Activated CD4-positive, alpha-beta T cell treated with anti-CD3 and anti-CD28 coated beads, Interleukin-2, amount 50 U/mL, for 1 hour (primary cell): ENCODE data around the gene PHOX2B.

Experiments used
- DNase-seq: peaks from one replicate; pipeline ENCODE4 v3.0.0-alpha.2; 2020

Gene PHOX2B

DNA sequence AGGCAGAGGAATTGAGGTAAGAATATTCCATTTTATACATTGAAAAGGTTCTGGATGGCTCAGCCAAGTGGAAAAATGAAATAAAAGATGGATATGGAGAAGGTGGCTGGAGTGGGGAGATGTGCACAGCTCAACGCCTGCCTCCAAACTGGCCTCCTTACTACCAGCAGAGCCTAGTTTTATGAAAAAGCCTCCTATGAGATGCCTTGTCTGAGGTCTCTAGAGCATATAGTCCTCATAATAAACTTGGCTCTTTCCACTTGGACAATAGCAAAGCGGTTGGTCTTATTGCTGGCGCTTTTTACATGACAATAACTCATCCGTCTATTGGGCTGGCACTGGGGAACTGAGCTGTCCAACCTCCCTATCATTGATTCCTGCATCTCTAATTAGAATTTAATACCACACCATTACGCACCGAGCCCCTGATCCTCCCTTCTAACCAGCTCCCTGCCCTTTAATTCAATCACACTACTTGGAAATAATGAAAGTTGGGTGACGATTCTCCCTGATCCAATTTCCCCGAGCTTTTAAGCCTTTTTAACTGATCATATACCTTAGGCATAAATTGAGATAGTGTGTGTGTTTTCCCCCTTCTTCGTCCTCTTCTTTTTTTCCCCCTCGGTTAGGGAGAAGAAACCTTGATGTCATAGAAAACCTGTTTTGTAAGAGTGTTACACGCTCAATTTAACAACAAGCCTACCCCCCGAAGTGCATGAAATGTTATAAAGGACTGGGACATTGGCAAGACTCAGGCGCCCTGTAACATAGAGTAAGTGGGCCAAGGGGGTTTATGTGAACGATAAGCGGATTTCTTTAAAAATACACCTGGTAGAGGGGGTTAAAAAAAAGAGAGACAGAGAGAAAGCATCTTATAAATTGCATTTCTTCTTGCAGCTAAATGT lies at the start of gene PHOX2B:
PHOX2B (minus strand) TSS at position 155 of the 905 bp plus-strand sequence; CDS start at position 40, 115 bp downstream.
- no peak for DNase-seq

DNA sequence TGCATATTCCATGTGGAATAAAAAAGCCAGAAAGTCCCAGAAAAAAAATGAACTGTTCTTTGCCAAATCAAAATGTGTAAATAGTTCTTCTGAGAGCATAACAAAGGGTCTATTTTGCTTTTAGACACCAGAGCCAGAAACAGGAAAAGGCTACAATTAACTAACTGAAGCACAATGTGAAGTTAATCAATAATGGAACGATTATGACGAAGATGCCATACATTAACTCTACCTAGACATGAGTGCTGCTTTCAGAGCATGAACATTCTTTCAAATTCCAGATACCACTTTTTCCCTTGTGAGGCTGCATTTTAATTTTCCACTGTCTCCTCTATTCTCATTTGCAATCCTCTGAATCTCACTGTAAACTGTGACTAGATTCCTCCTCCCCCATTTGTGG lies 48.7 kb upstream of the PHOX2B start:
- no peak for DNase-seq

DNA sequence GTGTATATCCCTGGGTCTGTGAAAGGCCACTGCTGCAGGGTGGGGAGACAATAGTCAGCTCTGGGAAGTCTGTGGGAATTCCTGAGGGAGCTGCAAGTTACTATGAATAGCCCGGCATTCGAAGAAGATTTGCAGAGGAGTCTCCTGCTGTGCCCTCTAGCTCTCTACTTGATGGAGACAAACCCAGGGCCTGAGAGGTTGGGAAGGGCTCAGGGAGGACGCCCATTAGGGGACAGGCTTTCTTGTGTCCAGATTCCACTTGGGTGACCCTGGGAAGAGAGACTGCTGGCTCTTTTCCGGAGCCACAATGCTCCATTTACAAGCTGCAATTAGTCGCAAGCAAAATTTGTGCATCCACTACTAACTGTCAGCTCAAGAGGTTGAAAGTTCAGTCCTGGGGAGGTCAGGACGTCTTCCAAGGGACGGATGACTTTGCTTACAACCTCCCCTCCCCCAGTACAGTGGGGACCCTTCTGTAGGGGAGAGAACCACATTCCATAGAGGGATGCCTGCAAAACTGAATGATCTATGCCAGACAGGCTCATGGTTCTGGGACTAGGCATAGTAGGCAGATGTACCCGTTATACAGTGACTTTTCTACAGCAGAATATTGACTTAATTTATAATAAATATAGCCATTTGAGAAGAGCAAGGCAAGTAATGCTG lies 48.2 kb upstream of the PHOX2B start:
- no peak for DNase-seq

DNA sequence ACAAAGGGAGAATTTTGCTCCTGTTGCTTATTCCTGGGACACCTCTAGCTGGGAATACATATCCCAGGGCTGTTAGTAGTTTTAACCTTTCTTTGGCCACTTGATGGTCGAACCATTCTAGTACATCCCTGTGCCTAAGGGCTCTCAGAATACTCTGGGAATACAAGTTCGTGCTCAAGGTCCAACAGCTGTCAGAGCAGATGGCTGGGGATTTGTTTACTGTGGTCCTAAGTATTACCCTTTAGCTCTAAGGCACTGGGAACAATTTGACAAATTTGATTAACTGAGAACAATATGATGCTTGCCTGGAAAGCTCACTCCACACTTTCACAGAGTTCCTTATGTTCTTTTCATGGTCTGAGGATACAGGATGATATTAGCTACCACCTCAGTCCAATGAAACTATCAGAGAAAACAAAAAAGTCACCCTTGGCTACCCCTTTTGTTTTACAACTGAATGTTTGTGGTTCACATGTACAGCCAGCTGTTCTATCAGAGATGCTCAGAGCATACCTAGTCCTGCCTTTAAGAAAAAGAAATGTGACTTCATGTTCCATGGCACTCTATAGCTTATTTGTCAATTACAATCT lies 47.4 kb upstream of the PHOX2B start:
- DNase-seq: no peak

DNA sequence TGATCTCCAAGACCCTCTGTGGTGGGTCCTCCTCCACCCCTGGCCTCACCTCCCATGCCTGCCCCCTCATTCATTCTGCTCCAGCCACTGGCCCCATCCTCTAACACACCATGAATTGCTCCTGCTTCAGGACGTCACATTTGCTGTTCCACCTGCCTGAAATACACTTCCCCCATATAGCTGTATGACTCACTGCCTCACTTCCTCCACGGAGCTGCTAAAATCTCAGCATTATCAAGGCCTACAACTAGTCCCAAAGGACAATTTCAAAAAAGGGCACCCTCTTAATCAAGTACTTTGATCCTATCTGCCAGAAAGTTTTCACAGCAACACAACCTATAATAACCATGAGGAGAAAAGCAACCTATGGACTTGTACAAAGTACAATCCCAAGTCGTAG lies 43.6 kb upstream of the PHOX2B start:
- DNase-seq: no peak

DNA sequence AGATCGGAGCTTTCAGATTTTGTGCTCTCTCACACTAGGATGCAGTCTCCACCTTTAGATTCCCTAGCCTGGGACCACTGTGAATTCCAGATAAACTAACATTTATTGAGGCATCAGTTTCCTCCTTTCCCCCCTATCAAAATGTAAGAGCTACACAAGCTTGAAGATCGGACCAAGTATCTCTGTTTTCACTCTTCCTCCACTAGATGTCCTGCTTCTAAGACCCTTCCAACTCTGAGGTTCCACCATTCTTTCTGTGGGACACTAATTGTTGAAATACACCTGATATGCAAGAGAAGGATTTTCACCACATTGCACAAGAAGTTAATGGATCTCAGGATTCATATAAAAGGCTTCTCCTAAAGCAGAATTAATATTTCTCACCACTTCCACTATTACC lies 43.0 kb upstream of the PHOX2B start:
- no peak for DNase-seq

DNA sequence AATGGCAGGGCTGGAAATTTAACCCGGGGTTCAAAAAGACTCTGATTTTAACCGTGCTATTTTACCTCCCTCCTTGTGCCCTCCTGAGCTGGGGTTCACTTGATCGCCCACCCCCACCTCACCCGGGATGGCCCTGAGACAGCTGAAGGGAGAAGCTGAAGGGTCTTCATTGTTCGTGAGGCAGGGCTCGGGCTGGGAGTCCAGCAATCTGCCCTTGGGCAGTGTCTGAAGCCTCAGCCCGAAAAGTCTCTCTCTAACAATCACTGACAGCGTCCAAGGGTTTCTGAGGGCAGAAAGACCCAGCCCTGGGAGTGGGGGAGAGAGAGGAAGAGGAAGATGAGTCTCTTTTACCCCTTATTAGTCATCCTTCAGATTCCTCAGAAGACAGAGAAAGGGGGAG lies 39.4 kb upstream of the PHOX2B start:
- DNase-seq: no peak

DNA sequence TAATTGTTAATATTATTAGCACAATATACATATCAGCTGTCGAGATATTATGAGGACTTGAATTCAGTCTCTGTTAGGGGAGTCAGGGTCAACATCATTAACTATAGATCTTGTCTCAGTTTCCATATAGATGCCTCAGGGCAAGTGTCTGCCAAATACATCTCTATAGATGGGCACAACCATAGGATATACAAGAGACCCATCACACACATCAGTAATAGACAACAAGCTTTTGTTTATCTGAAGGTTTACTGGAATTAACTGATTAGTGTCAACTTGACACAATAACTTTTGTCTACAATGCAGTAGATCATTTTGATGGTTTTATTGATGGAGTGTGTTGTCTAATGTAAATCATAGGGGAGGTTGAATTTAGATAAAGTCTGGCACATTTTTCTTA lies 37.1 kb upstream of the PHOX2B start:
- DNase-seq: no peak

DNA sequence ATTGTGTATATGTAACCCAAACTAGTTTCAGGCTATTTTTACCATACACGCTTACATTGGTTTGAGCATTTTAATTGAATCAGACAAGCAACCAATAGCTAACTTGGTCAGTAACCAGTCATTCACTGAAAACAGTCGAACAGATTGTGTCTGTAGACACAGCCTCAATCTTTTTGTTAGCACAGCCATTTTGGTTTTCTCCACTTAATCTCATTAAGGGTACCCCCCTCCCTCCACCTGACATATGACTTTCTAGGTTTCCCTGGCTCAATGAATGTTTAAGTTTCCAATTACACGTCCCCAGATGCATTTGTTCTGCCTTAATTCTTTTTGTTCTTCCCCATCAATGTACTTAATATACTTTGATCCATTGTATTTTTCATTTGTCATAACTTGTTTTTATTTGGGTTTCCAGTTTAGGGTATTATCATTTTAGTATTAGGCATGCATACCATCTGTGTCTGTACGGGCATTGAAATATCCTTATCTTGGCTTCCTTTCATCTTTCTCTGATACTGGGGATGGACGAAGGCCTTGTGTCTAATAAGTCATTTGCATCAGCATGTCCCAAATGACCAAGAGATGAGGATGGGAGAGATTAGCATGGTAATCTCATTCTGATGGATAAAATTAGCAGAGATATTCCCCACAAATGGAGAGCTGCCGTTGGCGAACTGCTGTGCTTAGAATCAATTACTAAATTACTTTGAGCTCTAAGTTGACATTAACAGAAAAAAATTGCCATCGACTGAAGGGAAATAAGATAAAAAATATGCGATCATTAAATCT lies 35.9 kb upstream of the PHOX2B start:
- DNase-seq: no peak

DNA sequence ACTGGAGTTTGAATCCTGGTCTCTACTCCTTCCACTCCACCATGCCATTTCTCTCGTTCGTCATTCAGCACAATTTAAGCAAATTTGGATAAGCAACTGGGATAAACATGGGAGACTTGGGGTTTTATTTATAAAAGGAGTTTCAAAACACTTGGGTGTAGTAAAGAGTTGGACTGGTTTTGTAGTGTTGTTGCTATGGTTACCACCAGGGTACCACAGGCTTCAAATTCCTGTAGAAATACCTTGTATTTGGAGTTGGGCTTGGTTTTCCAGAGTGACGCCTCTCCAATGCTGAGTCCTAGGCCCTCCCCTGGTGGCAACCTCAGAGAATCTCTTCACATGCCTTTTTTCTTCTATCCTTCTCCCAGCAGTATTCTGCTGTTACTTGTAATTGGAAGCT lies 27.9 kb upstream of the PHOX2B start:
- DNase-seq: no peak

DNA sequence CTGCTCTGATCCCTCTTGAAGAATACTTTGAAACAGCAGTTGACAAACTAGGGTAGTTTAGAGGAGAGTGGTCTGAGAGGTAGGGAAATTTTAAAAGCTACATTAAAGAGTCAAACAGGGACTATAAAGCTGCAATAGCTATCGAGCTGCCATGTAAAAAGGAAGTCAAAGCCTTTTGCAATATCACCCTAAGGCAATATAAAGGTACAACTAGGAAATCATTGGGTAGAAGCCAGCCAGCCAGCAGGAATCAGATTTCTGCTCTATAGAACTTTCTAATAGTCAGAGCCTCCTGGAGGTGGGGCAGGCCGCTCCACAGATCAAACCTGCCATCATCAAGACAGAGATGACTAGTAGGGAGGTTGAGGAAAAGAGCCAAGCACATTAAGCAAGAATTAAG lies 15.2 kb upstream of the PHOX2B start:
- DNase-seq: no peak

DNA sequence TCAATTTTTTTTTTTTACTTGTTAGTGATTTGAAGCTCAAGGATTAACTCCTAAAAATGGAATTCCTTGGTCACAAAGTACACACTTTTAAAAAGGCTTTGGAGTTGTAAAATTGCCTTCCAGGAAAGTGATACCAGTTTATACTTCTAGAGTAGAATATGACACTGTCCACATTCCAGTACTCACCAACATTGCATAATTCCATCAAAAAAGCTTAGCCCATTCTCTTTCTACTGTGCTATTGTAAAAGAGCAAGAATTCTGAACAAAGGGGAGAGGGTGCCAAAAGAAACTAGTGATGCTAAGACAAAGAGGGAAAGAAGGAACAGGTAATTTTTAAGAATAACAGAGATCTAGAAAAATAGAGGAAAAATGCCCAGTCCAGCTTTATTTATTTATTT lies 10.4 kb upstream of the PHOX2B start:
- DNase-seq: no peak

DNA sequence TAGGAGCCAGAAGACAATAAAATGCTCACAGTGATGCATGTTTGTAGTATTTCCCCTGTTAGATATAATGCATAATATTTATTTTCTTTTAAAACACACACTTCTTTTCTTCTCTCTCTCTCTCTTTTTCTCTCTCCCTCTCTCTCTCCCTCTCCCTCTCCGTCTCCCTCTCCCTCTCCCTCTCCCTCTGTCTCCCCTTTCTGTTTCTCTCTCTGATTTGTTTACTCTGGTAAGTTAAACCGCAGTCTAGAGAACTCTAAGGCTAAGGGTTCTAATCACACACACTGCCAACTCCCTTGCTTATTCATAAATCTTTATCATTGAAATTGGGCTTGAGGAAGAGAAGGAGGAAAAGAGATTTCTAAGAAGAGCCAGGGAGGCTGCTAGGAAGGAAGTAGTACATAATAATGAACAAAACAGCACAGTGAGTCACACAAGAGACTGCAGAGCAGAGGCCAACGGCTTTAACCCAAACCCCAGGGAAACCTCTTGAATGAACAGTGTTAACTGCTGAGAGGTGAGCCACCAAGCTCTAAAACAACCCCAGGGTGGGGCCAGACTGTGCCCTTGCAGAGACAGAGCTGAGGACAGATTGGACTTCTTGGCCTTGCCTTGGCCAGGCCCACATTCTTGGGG lies 9.1 kb upstream of the PHOX2B start:
- no peak for DNase-seq

DNA sequence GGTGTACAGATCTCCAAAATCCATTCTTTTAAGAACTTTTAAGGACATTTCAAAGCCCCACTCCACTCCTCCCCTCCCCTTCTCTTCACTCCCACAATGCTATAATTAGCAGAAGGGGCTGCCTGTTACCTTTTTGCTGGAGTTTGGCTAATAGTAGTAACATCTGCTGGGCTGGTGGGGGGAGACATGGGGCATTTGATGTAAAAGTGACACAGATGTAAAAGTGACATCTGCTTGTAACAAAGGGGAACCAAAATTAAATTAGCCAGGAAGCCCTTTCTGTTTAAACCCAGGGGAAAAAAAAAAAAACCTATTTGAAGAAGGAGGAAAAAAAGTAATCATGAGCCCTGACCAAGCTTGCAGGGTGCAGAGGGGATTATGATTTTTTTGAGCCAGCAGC lies 5.4 kb upstream of the PHOX2B start:
- no peak for DNase-seq

DNA sequence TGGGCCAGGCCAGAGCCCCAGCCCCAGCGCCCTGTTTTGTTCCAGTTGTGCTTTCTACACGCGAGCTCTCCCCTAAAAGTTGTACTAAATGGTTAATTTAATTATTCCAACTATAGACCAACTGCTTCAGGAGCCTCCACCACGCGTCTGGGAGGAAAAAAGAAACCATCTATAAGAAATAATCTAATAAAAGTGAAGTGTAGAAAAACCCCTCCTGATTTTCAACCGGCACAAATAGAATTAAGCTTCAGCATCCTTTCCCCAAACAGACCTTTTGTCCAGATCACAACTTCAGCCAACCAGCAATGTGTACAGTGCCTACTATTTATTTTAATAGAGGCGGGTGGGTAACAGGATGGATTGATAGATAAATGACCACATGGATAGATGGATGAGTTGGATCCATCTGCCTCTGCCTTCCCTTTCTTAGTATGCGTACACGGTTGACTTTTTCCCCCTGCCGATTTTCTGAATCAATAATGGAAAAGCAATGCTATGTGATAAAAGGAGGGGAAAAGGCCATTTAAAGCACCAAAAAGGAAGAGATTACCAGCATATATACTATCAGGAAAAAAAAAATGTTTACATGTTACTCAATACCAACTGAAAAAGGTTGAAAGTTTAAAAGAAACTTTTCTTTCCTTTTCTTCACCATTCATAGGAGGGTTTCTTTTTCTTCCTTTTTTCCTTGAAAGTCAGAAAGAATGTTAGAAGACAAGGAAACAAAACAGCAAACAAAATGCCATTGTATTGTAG lies 3.7 kb upstream of the PHOX2B start:
- no peak for DNase-seq

DNA sequence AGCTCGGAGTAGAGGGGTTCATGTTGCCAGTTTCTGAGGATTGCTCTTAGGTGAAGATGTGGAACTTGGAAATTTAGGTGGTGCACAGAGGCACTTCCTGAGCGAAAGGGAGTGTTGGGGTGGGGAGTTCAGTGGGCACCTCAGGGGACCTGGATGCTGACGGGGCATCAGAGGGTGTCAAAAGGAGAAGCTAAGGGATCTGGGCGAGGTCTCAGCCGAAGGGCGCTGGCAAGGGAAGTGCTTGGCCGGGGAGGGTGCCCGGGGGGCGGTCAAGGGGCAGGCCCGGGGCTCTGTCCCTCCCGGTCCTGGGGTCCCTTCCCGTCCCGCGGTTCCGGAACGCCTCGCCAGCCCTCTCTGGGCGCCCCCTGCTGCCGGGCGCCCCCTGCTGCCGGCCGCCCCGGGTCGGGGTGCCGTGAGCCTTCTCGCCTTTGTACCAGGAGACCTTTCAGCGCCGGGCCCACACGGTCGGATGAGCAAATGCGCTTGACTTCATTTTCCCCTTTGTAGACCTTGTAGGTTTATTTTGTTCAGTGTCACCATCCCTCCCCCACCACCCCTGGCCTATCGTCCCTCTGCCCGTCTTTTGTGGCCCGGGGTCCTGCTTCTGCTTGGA lies 3.0 kb upstream of the PHOX2B start:
- no peak for DNase-seq

DNA sequence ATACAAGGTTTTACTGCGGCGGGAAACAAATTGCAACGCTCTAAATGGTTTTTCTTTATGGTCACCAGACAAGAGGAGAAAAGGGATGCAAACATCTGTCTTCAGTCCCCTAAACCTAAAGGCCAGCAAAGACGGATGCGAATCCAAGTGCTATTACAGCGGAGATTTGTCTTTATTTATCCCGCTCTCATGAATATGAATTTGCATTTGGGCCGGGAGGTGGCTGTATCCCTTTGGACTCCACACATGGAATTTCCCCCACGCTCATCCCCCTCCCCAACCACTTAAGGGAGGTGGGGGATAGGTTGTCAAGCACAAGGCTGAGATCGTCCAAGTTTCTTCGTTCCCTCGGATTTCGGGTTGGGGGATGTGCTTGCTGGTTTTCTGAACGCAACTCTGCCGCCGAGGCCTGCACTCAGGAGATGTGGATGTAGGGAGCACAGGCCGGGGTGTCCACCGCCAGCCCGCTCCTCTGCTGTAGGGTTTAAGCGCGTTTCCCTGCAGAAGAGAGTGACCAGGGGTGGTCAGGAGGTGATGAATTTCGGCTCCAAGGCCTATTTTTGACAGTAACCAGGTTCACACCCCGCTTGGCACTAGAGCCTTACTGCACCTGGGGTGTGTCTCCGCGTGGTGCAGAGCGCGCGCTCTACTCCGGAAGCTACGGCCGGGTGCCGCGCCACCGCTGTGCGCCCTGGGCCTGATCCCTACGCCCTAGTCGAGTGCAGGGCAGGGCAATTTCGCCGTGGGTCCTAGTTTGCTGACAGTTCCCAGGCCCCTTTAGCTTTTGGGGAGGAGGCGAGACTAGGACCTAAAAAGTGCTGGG lies 2.3 kb upstream of the PHOX2B start:
- no peak for DNase-seq

DNA sequence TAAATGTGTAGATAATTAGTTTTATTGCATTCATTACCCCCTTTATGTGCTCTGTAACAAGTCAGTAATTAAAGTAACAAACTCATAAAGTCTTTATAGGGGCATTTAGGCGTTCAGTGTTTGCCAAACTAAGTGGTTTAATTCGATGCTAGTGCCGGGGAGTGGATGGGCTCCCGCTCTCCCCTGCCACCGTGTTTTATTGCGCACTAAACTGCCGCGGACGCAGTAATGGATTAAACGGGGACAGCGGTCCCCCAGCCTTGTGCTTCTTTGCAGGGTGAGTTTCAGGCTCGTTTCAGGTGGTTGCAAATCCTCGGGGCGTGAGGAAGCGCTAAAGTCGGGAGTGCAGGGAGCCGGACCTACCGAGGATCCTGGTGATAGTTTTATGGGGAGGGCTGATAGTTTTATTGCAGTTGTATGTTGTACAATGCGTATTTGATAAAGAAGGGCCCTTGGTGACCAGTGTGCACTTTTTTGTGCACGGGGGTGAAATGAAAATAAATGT lies 1.6 kb upstream of the PHOX2B start:
- no peak for DNase-seq

DNA sequence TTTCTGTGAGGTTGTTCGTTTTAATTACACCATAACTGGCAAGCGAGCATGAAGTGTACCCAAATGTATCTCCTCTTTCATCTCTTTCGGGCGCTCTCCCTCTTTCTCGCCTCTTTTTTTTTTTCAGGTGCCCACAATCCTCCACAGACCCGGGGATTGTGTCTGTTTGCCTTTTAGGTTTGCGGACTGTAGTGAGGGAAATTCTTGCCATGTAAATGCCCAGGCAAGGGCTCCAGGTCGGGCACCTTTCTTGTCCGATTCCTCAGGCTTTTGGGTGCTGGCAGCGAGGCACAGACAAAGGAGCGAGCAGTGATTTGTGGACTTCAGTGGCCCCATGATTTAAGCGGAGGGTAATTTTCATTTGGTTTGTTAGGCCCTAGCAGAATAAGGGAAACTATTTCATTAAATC lies 1.1 kb upstream of the PHOX2B start:
- no peak for DNase-seq

DNA sequence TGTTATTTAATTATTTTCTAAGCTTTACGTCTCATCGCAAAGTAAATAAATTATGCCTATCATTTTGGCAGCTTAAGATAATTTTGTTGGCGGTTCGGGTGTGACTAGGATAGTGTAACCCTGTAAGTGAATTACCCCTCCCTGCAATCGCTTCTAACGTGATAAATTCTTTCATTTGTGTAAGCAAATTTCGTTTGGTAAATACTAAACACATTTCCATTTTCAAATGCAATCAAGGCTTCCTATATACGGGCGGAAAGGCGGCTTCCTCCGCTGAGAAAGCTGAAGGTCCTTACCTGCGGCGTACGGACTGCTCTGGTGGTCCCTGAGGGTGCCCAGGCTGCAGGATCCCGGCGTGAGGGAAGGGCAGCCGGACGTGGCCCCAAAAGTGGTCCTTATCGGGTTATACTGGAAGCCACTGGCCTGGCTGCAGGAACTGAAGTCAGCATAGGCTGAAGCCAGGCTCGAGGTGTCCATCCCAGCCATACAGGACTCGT lies 403 bp downstream of the PHOX2B start:
- no peak for DNase-seq
